KOPT-K1 (cell line): ENCODE measurements around the gene CIRBP.

ENCODE experiments used
- H3K27ac ChIP-seq: fragments of 200-600 bp; sonication (generic); 2 replicates; pipeline ENCODE4 v1.5.1; 2016; ENCODE audit warnings: antibody characterized with exemption, mild to moderate bottlenecking, low read depth, low read length; ENCODE audit not compliant: poor library complexity, severe bottlenecking
- H3K36me3 ChIP-seq: fragments of 200-600 bp; sonication (generic); 2 replicates; pipeline ENCODE4 v1.5.1; 2017; ENCODE audit warnings: antibody characterized with exemption, mild to moderate bottlenecking, low read length, moderate library complexity; ENCODE audit not compliant: insufficient read depth
- H3K9me3 ChIP-seq: fragments of 200-600 bp; sonication (generic); 2 replicates; pipeline ENCODE4 v1.5.1; 2017; ENCODE audit warnings: antibody characterized with exemption, low read length, mild to moderate bottlenecking; ENCODE audit not compliant: insufficient read depth, poor library complexity, severe bottlenecking

Gene CIRBP

DNA sequence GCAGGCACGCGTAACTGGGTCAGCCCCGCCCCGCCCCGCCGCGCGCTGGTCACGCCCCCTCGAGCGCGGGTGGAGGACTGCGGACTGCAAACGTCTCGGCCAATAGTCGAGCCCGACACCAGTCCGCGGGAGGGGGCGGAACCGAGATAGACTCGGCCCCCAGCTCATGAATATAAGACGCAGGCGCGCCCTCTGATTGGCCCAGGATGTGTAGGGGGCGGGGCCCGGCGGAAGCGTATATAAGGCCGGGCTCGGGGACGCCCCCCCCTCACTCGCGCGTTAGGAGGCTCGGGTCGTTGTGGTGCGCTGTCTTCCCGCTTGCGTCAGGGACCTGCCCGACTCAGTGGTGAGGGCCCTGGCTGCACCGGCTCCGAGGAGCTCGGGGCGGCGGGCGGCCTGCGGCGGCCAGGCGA, at the start of gene CIRBP:
TSS of gene CIRBP (plus strand) at position 268 of the 413 bp plus-strand sequence. CDS start 1,602 bp downstream, outside the sequence.
- H3K36me3 ChIP-seq = peaks cover 42% of the 10 kb centered on the region
- no peaks in the 10 kb centered on the region for H3K9me3 ChIP-seq
- peak within 1 kb of the TSS; percentile 95 for H3K27ac ChIP-seq

DNA sequence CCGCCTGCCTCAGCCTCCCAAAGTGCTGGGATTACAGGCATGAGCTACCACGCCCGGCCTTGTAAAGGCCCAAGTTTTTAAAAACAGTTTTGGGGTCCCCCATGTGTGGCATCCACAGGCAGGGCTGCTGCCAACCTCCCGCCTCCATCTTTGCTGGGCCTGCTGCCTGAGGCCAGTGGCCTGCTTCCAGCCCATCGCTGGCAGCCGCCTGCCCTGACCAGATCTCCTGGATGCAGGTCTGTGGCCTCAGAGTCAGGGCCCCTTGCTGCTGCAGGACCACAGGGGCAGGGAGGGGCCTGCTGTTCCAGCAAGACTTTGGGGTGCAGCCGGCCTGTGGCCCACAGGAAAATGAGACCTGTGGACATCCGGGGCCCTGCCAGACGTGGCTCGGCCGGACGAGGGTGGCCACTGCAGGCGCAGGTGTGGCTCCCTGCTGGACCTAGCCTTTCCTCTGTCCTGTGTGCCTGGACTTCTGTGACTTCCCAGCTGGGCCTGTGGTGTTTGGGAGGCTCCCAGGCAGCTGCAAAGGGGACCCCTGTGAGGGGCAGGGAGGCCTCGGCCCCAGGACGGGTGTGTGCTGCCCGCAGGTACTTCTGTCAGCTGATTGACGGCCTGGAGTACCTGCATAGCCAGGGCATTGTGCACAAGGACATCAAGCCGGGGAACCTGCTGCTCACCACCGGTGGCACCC, 49.2 kb upstream of the CIRBP start:
- H3K9me3 ChIP-seq = no peaks in the 10 kb centered on the region
- H3K36me3 ChIP-seq = peaks cover 62% of the 10 kb centered on the region; the same call in 1 of the 2 replicates
- H3K27ac ChIP-seq = no peak overlapping the region

GRCh38 chr19:1220477-1220930, 48.6 kb upstream of the CIRBP start:
- Histone ChIP-seq H3K36me3 (peaks cover 62% of the 10 kb centered on the region; the same call in 1 of the 2 replicates), H3K27ac (no peak overlapping the region), H3K9me3 (no peaks in the 10 kb centered on the region)

- peaks cover 64% of the 10 kb centered on the region; the same call in 1 of the 2 replicates for H3K36me3 ChIP-seq
Observed at GRCh38 chr19:1220976-1221903, 47.9 kb upstream of the CIRBP start.

DNA sequence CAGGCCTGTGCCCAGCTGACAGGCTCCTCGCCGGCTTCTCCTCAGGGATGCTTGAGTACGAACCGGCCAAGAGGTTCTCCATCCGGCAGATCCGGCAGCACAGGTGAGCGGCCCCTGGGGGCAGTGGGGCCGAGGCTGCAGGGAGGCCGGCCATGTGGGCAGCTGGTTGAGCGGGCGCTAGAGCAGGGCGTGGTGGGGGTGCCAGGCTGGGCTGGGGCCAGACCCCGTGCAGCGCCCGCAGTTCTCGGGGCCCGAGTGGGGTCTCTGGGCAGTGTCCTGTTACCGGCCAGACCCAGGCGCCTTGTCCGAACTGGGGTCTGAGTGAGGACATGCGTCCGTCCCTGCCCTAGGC, 47.3 kb upstream of the CIRBP start:
- H3K9me3 ChIP-seq = no peaks in the 10 kb centered on the region
- H3K36me3 ChIP-seq = peaks cover 65% of the 10 kb centered on the region; the same call in 1 of the 2 replicates
- H3K27ac ChIP-seq = no peak overlapping the region

More at GRCh38 chr19:1220976-1221903, 47.9 kb upstream of the CIRBP start:
- no peaks in the 10 kb centered on the region for H3K9me3 ChIP-seq
- no peak overlapping the region for H3K27ac ChIP-seq

- Histone ChIP-seq H3K36me3 (peaks cover 68% of the 10 kb centered on the region; the same call in 1 of the 2 replicates), H3K9me3 (no peaks in the 10 kb centered on the region), H3K27ac (no peak overlapping the region)
Observed at GRCh38 chr19:1222394-1222793, 46.7 kb upstream of the CIRBP start.

DNA sequence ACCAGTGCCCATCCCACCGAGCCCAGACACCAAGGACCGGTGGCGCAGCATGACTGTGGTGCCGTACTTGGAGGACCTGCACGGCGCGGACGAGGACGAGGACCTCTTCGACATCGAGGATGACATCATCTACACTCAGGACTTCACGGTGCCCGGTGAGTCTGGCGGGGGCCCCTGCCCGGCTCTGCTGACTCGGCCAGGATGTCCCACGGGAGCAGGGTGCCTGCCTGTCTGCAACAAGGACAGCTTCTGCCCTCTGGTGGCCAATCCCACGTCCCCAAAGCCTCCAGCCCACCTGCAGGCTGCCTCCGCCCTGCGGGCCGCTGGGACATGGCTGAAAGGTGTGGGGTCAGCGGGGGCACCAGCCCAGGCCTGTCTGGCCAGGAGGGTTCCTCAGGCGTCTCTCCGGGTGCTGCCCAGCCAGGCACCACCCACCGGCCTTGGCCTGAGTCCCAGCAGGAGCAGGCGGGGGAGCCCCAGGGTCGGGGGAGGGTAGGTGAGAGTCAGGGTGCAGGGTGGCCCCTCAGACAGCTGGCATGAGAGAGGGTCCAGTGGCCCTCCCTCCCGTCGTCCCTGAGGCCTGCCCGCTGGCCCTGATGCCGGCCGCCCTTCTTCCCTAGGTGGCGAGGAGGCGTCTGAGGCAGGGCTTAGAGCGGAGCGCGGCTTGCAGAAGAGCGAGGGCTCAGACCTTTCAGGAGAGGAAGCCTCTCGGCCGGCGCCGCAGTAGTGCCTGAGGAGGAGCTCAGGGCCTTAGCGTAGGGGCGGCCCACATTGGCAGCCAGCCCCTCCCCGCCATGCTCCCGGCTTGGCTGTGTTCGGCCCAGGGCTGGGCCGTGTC, 45.9 kb upstream of the CIRBP start:
- Histone ChIP-seq H3K9me3 (no peaks in the 10 kb centered on the region), H3K36me3 (peaks cover 69% of the 10 kb centered on the region; the same call in 1 of the 2 replicates), H3K27ac (no peak overlapping the region)

- peaks cover 69% of the 10 kb centered on the region; the same call in 1 of the 2 replicates for H3K36me3 ChIP-seq
- H3K9me3 ChIP-seq = no peaks in the 10 kb centered on the region
- H3K27ac ChIP-seq = no peak overlapping the region
Observed at GRCh38 chr19:1224047-1224825, 44.9 kb upstream of the CIRBP start.

GRCh38 chr19:1224847-1225246, 44.3 kb upstream of the CIRBP start:
- H3K9me3 ChIP-seq = no peaks in the 10 kb centered on the region
- peaks cover 67% of the 10 kb centered on the region; the same call in 1 of the 2 replicates for H3K36me3 ChIP-seq
- H3K27ac ChIP-seq = no peak overlapping the region

DNA sequence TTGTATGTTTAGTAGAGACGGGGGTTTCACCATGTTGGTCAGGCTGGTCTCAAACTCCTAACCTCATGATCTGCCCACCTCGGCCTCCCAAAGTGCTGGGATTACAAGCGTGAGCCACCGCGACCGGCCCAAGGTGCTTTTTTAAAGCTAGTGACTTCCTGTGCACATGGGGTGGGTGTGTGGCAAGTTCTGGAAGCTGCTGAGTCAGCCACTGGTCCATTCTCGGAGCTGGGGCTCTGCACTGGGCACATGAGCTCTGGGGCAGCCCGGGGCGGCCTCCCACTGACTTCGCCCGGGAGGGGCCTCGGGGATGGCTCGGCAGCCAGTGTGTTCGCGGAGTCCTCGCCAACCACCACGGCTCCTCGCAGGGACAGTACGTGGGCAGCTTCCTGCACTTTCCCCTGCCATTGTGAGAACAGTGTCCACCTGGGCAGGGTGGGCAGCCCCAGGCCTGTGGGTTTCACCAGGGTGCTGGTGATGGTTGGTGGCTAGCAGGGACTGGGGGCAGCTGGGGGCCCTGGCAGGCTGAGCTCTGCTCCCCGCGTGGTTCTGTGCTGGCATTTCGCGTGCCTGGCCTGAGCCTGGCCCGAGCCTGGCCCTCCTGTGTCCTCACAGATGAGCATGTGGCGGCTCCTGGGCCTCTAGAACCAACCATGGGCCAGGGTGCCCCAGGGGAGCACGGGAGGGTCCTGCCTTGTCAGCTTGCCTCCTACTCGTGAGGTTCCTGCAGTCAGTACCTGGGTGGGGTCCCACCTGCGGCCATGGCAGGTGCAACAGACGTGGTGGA, 43.5 kb upstream of the CIRBP start:
- no peaks in the 10 kb centered on the region for H3K9me3 ChIP-seq
- no peak overlapping the region for H3K27ac ChIP-seq
- H3K36me3 ChIP-seq = peaks cover 59% of the 10 kb centered on the region; the same call in 1 of the 2 replicates

DNA sequence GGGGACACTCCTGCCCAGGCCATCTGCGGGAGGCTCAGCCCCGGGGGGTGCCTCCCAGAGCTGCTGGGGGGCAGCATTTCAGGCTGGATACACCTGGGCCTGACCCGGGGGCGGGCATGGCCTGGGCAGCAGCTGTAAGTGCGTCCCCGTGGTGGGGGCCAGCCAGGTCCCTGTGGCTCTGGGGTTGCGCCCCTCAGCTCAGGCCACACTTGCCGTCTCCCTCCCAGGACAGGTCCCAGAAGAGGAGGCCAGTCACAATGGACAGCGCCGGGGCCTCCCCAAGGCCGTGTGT, 43.0 kb upstream of the CIRBP start:
- Histone ChIP-seq H3K9me3 (no peaks in the 10 kb centered on the region), H3K27ac (no peak overlapping the region), H3K36me3 (peaks cover 54% of the 10 kb centered on the region; the same call in 1 of the 2 replicates)

DNA sequence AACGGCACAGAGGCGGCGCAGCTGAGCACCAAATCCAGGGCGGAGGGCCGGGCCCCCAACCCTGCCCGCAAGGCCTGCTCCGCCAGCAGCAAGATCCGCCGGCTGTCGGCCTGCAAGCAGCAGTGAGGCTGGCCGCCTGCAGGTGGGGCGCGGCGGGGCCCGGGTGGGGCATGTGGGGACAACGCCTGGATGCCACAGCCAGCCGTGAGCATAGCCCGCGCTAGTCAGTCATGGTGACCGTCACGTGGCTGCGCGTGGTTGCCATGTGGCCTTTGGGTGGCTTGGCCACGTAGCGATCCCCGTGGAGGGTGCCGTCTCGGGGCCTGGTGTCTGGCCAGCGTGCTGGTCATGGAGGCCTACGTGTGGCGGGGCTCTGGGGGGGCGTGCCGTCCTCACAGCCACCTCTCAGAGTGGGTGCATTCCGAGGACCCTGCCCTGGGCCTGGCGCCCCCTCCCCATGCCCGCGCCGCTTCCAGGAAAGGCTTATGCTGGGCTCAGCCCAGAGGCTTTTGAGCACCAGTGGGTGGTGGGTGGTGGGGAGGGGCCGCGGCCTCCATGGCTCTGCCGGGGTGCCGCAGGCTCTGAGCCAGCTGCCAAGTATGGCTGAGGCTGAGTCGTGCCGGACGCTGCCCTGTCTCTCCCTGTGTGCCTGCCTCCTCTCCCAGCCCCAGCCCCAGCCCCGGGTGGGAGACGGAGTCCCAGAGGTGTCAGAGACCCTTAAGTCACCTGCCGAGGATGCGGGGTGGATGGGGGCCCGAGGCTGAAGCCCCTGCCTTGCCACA, 42.4 kb upstream of the CIRBP start:
- peaks cover 48% of the 10 kb centered on the region; the same call in 1 of the 2 replicates for H3K36me3 ChIP-seq
- H3K9me3 ChIP-seq = no peaks in the 10 kb centered on the region
- no peak overlapping the region for H3K27ac ChIP-seq
